ENCODE measurements around the gene CENPV.
"Not testable (repeated sequence)": the region's sequence is repeated elsewhere in the genome, so short reads cannot be mapped to it uniquely, and the experiment has no call there.

The CENPV gene

DNA sequence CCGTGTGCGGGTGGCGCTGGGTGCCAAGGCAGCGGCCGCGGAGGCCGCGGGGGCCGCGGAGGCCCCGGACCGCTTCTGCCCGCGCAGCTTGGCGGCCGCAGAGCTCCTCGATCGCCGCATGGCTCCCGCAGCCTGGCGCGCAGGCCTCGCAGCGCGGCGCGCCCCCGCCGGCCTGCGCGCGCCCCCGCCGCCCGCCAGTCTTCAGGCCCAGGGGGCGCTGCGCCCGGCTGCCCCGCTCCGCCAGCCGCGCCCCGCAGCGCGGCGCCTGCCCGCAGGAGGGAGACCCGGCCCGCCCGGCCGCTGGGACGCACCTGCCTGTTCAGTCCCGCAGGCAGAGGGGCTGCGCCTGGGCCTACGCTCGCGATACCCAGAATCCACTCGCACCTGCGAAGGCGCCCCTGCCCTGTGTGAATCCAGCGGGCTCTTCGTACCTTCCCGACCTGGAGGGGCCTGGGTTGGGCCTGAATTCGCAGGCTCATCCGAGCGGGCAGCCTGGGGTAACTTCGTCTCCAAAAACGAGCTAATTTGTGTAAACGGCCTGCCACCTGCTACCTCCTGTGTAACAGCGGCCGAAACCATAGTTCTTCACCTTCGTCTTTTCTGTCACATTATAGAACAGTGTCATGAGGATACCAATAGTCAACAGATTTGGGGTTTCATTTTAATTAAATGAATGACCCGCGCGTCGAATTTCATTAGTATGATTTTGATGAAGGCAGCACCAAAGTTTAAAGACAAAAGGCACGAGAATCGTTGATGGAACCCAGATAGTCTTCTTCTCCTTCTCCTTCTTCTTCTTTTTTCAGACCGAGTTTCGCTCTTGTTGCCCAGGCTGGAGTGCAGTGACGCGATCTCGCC, at the start of gene CENPV:
TSS of gene CENPV (minus strand) at position 153 of the 858 bp plus-strand sequence. CDS start at position 120, 33 bp downstream.
- DNase-seq (ENCODE audit: low read depth, low spot score) = peak; percentile 64

DNA sequence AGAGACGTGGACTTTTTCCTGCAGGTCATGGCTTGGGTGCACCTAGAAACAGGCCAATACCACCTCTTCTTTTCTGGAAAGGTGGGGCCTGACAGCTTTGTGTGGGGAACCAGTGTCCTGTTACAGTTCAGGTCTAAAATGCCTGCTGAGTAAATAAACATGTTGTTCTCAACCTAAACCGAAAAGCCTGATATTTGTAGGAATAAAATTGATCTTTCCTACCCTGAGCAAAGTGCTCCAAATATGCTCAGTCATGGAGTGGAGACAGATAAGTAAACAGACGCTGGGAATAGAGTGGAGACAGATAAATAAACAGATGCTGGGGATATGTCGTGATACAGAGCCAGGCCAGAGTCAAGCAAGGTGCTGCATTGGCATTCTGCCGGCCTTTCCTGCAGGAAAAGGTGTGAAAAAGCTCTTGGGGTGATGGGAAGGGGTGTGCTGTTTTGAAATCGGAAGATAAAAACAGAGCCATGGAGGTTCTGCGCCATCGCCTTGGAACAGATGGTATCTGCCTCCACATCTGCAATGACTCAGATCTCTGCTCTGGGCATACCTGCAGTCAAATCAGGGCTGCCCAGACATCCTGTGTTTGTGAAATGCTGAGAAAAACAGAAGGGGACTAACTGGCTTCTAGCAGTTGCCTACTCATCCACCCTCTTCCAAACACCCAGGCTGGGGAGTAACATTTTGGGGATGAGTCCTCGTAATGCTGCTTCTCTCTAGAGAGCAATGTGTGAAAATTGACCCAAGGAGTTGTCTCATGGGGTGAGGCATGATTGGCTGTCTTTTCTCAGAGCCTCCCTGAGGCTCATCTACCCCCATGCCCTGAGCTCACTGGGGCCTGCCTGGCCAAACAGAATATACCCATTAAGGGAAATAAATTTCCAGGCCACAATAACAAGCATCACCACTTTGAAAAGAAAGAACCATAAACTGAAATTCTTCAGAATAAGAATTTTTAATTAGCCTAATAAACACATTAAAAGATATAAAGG, 45.3 kb upstream of the CENPV start:
- DNase-seq (ENCODE audit: low read depth, low spot score) = no peak

- not testable (repeated sequence) for DNase-seq (ENCODE audit: low read depth, low spot score)
Observed at GRCh38 chr17:16396693-16397092, 43.4 kb upstream of the CENPV start.

DNA sequence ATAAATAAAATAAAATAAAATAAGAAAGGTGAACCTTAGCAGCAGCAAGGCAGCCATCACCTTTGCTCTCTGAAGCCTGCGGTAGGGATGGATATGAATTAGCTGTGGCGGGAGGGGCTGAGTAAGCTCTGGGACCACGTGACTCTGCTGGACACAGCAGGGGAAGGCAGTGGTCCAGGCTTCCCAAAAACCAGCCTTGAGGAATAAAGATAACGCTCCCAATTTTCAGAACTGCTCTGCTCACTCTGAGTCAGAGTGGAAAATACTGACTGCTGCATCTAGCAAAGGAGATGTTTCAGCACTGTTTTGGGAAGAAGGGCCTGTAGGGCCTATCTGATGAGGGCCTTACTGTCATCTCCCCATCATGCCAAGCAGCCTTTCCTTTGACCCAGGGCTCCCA, 42.6 kb upstream of the CENPV start:
- not testable (repeated sequence) for DNase-seq (ENCODE audit: low read depth, low spot score)

DNA sequence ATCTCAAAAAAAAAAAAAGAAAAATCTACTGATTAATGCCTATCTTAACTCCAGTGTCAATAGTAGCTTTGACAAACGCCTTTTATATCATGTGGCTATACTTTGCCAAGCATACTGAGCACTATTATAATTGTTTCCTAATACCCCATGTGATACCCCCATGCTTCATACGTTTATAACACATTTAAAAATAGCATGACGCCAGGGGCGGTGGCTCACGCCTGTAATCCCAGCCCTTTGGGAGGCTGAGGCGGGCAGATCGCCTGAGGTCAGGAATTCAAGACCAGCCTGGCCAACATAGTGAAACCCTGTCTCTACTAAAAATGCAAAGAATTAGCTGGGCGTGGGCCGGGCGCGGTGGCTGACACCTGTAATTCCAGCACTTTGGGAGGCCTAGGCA, 39.2 kb upstream of the CENPV start:
- not testable (repeated sequence) for DNase-seq (ENCODE audit: low read depth, low spot score)

DNA sequence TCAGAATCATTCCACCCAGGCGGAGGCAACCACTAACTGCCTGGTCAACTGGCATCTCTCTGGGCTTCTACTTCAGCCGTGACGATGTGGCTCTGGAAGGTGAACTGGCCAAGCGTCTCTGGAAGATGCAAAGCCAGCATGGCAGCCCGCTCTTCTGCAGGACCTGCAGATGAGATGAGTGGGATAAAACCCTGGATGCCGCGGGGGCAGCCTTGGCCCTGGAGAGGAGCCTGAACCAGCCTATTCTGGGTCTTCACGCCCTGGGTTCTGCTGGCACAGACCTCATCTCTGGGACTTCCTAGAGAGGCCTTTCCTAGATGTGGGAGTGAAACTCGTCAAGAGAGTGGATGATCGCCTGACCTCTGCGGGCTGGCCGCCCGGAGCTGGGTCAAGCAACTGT, 38.2 kb upstream of the CENPV start:
- DNase-seq (ENCODE audit: low read depth, low spot score) = no peak

DNA sequence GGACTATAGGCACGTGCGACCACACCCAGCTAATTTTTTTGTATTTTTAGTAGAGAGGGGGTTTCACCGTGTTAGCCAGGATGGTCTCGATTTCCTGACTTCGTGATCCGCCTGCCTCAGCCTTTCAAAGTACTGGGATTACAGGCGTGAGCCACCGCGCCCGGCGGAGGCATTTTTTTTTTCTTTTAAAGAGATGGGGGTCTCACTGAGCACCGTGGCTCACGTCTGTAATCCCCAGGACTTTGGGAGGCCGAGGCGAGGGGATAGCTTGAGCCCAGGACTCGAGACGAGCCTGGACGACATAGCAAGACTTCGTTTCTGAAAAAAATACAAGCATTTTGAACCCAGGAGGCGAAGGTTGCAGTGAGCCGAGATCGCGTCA, 32.8 kb upstream of the CENPV start:
- not testable (repeated sequence) for DNase-seq (ENCODE audit: low read depth, low spot score)

DNA sequence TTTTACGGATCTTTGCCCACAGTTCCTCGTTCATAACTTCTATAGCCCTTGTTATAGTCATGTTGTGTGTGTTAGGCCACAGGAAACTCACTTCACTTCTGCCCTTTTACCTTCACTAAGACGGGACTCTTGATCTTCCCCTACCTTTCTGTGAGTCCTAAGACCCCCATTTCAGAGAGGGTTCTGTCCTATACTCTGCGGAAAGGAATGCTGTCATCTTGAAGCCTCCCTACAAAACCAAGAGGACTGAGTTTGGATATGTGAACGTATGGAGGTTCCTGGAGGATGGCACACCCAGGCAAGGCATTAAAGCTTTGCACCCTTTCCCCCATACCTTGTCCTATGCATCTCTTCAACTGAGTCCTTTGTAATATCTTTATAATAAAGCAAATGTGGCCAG, 31.3 kb upstream of the CENPV start:
- DNase-seq (ENCODE audit: low read depth, low spot score) = no peak

DNA sequence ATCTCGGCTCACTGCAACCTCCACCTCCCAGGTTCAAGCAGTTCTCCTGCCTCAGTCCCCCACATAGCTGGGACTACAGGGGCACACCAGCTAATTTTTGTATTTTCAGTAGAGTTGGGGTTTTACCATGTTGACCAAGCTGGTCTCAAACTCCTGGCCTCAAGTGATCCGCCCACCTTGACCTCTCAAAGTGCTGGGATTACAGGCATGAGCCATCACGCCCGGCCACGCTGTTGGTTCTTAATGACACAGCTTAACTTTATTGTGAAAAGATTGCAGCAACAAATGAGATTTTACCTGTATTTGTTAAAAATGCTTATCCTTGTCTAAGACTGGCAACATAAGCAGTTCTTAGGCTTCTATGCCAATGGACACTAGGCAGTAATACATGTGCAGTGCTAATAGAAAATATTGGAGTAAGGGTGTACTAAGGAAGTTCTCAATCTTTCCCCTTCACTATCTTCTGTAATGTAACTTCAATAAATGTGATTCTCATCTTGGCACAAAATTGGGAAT, 30.6 kb upstream of the CENPV start:
- DNase-seq (ENCODE audit: low read depth, low spot score) = no peak

- no peak for DNase-seq (ENCODE audit: low read depth, low spot score)
Observed at GRCh38 chr17:16383216-16383615, 29.9 kb upstream of the CENPV start.

- no peak for DNase-seq (ENCODE audit: low read depth, low spot score)
Observed at GRCh38 chr17:16381496-16381820, 28.2 kb upstream of the CENPV start.

- DNase-seq (ENCODE audit: low read depth, low spot score) = peak; percentile 98
Observed at GRCh38 chr17:16380640-16381495, 27.6 kb upstream of the CENPV start, which contains the start of gene UBB. Gene UBB, plus strand, starts transcription at chr17:16381091. Its CDS starts 817 bp downstream, at chr17:16381908.

- no peak for DNase-seq (ENCODE audit: low read depth, low spot score)
Observed at GRCh38 chr17:16379654-16380053, 26.4 kb upstream of the CENPV start.

GRCh38 chr17:16378636-16379282, 25.5 kb upstream of the CENPV start:
- no peak for DNase-seq (ENCODE audit: low read depth, low spot score)

GRCh38 chr17:16377941-16378341, 24.7 kb upstream of the CENPV start:
- no peak for DNase-seq (ENCODE audit: low read depth, low spot score)

GRCh38 chr17:16374146-16374938, 21.1 kb upstream of the CENPV start:
- DNase-seq (ENCODE audit: low read depth, low spot score) = no peak

DNA sequence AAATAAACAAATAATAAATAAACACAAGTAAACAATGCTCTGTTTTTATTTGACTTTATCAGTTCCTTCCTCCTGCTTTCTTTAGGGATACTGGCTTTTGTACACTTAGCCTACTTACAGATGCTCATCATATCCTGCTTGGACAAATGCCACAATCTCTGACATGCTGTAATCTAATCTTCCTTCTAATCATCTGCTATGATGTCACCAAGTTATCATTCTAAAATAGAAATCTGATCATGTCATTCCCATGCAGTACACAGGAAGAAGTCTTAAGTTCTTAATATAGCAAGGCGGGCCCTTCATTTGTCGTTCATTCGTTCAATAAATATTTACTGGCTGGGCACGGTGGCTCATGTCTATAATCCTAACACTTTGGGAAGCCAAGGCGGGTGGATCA, 18.5 kb upstream of the CENPV start:
- DNase-seq (ENCODE audit: low read depth, low spot score) = no peak

DNA sequence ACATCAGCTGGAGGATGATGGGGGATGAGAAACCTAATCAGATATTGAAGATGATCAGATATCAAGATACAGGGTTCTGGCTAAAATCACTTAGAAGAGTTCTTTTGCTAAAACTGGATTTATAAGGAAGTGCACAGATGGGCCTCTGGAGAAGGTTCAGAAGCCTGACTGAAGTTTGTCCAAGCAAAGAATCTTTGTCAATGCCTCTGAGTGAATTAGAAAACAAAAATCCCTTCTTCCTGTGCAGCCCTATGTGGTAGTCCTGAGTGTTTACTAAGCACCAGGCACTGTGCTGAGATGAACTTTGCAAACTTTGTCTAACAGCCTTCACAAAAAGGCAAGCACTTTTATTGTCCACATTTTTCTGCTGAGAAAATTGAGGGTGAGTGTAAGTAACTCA, 11.4 kb upstream of the CENPV start:
- DNase-seq (ENCODE audit: low read depth, low spot score) = no peak

- no peak for DNase-seq (ENCODE audit: low read depth, low spot score)
Observed at GRCh38 chr17:16363749-16364536, 10.7 kb upstream of the CENPV start.
